MM.1S (cell line): ENCODE results near the gene SIRPA.

ENCODE experiments used
- CTCF ChIP-seq: fragments of 300-600 bp; sonication (generic); IDR thresholded peaks from 2 replicates; pipeline ENCODE4 v1.5.1; 2016; ENCODE audit warnings: antibody characterized with exemption, low read length, mixed read lengths
- EZH2 ChIP-seq: fragments of 300-600 bp; sonication (generic); optimal IDR thresholded peaks from 2 replicates; pipeline ENCODE3; 2017; ENCODE audit warnings: low read depth, mild to moderate bottlenecking, antibody characterized with exemption, low read length, mixed read lengths

DNA sequence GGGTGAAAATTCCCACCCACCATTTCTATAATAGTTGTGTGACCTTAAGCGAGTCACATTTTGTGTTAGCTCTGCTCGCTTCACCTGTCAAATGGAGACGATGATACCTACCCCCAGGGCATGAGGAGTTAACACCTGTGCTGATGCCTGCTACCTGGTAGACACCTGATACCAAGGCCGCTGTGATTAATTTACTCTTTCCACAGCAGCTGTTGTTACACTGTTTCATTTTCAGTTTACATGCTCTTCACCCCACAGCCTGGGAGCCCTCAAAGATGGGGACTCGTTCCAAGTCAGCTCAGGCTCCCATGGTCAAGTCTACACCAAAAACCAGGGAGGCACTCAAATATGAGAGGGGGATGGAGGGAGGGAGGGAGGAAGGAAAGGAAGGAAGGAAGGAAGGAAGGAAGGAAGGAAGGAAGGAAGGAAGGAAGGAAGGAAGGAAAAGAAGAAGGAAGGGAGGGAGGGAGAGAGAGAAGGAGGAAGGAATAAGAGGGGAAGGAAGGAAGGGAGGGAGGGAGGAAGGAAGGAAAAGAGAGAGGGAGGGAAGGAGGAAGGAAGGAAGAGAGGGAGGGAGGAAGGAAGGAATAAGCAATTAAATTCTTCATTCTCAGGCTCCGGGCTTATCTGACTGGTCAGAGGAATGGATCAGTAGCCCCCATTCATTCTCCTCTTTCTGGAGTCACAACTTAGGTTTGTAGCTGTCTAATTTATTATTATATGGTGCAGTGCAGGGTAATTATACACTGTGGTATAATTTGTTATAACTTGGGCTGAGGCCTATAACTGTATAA, 57.7 kb downstream of the SIRPA start:
- TF ChIP-seq CTCF = no peak
- TF ChIP-seq EZH2 = no peak
